ACHN (cell line): Measurements from ENCODE around the gene TERT.
"Not testable (repeated sequence)": the region's sequence is repeated elsewhere in the genome, so short reads cannot be mapped to it uniquely, and the experiment has no call there.

Source experiments
- DNase-seq: peaks from one replicate; pipeline ENCODE4 v3.0.0-alpha.2; 2015
- in situ Hi-C: cut with HindIII; loops from 2 replicates; pipeline ENCODE4 v1.10.0; 2017; ENCODE audit warnings: low sequenced_read_pairs, low pct_ligation_motif_present, low pct_unique_long_range_greater_than_20kb

TERT gene

DNA sequence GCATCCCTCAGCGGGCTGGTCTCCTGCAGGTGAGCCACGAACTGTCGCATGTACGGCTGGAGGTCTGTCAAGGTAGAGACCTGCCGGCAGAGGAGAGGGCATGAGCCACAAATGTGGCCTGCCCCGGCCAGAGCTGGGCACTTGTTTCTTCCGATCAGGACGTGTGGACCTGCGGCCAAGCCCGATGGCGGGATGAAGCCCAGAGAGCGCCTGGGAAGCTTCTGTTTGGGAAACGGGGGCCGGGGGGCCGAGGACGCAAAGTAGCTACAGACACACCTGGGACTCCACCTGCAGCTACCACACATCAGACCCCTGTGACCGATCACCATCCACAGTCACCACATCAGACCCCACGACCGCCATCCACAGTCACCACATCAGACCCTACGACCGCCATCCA, 22.7 kb downstream of the TERT start:
- in situ Hi-C loops, result no loop called here
- no peak for DNase-seq

DNA sequence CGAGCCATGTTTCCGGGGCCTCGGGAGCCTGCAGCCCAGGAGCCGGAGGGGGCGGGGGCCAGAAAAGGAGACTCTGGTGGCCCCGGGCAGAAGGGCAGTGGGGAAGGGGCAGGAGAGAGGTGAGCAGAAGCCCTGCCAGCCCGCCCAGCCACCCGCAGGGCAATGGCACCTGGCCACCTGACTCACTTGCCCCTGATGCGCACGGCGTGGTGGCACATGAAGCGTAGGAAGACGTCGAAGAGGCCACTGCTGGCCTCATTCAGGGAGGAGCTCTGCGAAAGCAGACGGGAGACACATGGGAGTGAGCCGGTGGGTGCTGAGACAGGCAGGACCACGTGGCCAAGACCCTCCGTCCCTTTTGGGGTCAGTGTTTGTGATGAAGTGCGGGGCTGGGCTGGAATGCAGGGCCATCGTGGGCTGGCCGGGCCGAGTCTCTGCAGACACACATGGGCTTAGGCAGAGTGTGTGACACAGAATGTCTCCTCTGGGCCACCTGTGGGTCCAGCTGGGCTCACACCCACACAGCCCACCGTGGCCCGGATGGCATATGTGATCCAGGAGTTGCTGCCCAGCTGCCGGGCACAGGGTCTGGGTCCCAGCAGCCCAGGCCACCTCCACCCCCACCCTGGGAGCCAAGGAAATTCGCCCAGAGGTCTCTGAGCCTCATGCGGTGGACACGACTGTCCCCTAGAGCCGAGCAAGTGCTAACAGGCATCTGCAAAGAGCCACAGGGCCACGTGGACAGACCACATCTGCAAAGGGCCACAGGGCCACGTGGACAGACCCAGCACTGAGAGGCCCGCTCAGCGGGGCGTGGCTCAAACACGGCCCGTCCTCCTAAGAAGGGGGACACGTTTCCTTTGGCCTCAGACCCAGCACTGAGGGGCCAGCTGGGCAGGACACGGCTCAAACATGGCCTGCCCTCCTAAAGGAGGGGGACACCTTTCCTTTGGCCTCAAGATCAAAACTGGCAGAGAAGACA, 23.6 kb downstream of the TERT start:
- in situ Hi-C loops, result no loop called here
- DNase-seq, result no peak

DNA sequence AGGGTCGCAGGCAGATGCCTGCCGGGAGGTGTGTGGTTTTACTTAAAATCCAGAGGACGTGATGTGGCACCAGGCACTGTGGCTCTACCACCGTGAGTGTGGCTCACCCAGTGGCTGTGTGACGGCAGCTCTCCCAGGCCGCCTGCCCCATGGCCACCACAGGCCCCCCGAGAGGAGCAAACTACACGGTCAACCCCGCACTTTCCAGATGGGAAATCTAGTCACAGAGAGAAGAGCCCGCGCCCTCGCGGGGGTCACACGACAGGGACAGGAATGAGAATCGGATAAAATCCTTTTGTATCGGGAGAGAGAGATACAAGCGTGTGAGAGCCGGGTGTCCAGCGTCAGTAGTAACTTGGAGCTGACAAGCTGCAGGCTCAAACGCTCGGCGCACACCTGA, 24.4 kb downstream of the TERT start:
- in situ Hi-C loops, result no loop called here
- no peak for DNase-seq

DNA sequence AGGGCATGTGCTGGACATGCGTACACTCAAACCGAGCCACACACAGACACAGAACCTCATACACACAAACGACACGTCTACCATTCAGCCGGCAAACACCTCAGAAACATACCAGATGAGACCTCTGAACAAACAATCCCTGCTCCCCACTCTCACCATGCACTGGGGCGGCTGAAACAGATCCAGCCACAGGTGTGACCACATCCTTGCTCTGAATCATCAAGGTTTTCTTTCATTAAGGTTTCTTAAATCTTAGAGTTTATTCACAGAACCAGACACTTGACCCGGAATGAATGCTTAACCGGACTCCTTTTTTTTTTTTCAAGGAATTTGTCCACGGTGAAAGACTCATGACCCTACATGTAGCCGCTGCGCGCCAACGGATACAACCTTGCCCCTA, 26.2 kb downstream of the TERT start:
- DNase-seq, result no peak
- in situ Hi-C loops, result no loop called here

DNA sequence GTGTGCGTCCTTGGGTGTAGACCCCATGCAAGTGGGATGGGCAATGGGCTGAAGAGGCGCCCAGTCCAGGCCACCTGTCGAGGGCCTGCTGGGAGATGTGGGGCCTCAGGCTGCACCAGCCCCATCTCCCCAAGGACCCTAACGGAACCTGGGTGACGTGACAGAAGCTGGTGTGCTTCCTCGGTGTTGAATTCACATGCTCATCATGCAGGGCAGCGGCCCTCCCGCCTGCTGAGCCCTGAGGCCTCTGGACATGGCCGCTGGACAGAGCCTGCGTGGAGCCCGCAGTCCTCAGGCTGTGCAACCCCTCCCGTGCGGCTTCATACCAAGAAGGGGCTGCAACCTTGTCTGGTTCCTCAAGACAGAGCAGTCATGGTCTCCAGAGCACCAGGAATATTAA, 26.8 kb downstream of the TERT start:
- DNase-seq, result no peak
- in situ Hi-C loops, result no loop called here

DNA sequence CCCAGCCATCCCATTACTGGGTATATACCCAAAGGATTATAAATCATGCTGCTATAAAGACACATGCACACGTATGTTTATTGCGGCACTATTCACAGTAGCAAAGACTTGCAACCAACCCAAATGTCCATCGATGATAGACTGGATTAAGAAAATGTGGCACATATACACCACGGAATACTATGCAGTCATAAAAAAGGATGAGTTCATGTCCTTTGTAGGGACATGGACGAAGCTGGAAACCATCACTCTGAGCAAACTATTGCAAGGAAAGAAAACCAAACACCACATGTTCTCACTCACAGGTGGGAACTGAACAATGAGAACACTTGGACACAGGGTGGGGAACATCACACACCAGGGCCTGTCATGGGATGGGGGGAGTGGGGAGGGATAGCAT, 27.4 kb downstream of the TERT start:
- DNase-seq, in situ Hi-C loops: not testable (repeated sequence)

DNA sequence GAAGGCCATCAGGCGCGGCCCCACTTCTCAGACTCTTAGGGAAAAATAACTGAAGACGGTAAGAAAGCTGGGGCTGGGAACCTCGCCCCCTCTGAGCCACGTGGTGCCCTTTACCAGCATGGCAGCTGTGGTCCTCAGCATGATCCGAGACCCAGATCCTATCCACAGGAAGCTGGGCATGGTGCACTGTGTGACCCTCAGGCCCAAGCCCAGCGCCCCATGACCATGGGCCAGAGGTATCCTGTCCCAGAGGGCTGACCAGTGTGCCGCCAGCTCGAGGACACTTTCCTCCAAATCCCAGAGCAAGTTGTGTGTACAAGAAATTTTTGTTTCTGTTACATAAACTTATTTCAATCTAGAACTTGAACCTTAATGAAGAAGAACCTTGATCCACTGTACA, 28.1 kb downstream of the TERT start:
- in situ Hi-C loops, result no loop called here
- DNase-seq, result no peak

DNA sequence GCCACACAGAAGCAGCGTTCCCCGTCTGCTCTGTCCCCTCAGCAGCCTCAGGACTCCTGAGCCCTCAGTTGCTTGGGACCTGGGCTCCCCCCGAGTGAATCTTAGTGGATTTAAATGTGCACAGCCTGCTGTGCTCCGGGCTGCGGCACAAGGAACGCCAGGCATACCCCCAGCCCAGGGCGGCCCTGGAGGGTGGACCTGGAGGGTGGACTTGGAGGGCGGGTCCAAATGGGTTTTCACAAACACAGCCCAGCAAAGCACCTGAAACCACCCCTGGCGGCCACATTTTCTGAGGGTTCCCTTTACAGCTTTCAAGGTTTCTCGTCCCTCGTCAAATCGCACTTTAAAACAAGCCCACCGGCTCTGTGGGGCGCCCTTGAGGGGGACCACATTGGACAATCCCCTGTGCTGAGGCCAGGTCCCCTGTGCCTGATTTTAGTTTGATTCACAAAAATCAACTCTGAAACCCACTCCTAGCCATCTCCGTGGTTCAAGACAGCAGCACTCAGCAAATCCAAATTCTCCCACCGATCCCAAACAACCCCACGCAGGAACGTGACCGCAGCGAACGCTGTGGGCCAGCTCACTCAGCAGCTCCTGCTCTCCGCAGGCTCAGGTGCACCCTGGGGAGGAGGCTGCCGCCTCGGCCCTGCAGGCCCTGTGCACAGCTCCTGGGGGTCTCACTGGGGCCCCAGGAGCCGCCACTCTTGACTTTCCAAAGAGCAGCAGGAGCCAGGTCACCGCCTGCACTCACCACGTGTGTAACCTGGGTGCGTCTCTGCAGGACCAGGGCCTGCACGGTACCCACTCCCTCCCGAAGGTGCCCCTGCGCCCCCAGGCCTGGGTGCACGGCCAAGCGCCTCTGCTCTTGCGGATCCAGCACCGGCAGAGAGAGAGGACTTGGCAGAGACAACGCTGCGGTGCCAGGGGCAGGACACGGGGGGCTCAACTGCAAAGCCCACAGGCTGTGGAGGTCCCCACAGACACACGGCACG, 29.1 kb downstream of the TERT start:
- in situ Hi-C loops, result no loop called here
- DNase-seq, result no peak

DNA sequence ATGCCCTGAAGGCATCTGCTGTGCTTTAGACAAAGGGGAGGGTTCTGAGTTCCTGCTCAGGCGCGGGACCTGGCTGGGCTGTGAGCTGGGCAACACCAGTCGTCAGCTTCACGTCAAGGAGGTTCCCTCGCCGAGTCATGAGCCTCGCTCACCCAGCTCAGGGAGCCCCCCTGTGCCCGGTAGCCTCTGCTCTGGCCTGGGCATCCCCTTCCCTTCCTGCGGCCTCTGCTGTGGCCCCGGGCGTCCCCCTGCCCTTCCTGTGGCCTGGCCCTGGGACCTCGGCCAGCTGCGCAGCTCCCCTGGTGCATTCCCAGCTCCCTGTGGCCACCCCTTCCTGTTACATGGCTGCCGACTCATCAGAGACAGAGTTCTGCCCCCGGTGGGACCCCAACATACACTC, 29.8 kb downstream of the TERT start:
- in situ Hi-C loops, result no loop called here

DNA sequence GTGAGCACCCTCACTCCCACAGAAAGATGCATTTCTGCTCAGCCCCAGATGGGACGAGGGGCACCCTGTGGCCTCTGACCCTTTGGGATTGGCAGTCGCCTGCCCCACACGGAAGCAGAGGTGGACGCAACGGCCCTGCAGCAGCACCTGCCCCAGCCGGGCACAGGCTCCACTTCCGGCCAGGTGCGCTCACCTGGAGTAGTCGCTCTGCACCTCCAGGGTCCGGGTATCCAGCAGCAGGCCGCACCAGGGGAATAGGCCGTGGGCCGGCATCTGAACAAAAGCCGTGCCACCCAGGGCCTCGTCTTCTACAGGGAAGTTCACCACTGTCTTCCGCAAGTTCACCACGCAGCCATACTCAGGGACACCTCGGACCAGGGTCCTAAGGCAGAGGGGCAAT, 30.7 kb downstream of the TERT start:
- in situ Hi-C loops, result no loop called here
- DNase-seq, result no peak

More for the DNA sequence above, 29.8 kb downstream of the TERT start:
- DNase-seq, result no peak

DNA sequence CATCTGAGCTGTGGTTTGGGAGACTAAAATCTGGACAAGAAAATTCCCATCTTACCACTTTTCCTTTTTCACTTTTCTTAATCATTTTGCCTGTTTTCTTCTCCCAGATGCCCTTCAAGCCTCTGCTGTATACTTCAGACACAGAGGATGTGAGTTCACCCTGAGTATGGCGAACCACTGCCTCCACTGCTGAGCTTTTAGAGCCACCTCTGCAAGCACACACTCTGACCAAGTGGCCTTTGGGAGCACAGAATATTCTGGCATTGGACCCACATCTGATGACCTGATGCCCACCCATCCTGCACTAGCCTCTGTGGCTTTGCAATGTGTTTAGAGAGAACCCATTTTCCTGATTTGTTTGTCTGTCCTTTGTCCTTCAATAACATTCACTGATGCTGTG, 32.5 kb downstream of the TERT start:
- in situ Hi-C loops, result no loop called here
- no peak for DNase-seq

DNA sequence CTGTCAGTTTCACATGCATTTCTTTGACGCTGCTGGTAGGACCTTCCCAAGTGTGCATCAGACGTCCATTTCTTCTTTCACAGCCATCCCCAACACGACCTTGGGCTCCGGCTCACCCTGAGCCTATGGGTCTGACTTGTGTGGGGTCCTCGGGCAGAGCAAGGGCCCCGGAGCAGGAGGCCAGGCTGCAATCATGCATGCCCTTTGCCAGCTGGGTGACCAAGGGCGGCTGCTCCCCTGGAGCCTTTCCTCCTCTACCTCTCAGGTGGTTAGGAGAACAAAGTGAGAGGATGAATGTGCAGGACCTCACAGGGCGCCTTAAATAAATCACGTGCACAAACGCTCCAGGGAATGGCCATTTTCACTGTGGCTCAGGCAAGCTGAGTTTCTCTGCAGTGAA, 33.2 kb downstream of the TERT start:
- DNase-seq, result no peak
- in situ Hi-C loops, result no loop called here

DNA sequence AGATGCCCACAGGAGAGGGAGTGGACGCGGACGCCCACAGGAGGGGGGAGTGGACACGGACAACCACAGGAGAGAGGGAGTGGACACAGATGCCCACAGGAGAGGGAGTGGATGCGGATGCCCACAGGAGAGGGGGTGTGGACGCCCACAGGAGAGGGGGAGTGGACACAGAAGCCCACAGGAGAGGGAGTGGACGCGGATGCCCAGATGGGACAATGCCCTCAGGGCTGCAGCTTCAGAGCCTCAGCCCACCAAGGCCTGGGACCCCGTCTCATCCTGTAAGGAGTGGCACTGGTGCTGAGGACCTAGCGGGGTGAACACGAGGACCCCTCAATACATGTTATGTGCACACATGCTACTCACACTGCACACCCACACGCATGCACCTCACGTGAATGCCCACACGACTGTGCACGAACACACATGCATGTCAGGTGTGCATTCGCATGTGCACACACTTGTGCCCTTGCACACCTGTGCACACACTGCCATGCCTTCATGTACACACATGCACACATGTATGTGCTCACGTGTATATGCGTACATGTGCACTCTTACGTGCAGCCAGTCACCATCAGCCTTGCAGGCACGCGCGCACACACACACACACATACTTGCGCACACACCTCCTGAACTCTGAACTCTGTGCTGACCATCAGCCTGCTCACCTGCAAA, 34.9 kb downstream of the TERT start:
- in situ Hi-C loops, result no loop called here
- no peak for DNase-seq

DNA sequence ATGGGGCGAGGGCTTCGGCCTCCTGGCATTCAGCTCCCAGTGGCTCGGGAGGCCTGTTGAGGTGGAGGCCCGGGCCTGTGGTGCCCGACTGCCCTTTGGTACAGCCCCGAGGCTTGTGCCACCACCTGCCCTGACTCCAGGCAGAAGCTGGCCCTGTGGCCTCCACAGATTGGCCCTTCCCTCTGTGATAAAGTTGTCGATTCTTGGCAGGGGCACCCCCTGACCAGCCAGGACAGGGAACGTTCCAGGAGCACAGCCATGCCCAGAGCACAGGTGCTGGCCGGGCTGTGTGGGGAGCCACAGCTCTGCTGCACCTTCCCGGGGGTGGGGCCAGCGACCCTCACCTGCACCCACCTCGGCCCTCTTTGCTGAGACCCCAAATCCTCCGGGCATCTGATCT, 37.0 kb downstream of the TERT start:
- DNase-seq, result no peak
- in situ Hi-C loops, result no loop called here

DNA sequence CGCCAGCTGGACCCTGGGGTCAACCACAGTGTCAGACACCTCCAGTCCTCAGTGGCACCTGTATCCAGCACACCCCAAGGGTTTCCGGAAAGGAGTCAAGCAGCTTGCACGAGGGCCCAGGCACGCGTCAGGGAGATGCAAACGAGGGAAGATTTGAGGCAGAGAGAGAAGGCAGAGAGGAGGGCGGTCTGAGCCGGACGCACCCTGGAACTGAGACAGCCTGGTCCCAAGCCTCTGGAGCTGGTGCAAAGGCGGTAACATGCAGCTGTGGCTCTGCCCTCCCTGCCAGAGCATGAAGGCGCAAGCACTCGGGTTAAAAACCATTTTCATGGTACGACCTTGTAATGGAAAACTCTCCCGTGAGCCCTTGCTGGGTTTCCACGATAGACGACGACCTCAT, 37.5 kb downstream of the TERT start:
- in situ Hi-C loops, result no loop called here
- DNase-seq, result no peak

DNA sequence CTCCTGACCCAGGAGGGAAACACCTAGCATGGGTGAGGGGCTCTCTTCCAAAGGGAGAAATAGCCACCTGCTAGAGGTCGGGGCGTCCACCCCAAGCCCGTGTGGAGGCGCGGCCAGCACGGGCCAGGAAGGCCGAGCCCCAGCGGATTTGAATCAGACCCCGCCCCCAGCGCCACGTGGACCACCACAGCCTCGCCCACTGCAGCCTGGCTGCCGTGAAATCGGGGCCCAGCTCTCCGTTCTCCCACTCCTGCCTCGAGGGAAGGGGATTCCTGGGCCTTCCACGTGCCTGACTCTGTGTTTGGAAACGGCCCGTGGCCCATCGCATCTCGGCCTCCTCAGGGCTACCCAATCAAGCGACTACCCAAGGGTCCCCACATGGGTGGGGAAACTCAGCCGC, 38.1 kb downstream of the TERT start:
- no peak for DNase-seq
- in situ Hi-C loops, result no loop called here

DNA sequence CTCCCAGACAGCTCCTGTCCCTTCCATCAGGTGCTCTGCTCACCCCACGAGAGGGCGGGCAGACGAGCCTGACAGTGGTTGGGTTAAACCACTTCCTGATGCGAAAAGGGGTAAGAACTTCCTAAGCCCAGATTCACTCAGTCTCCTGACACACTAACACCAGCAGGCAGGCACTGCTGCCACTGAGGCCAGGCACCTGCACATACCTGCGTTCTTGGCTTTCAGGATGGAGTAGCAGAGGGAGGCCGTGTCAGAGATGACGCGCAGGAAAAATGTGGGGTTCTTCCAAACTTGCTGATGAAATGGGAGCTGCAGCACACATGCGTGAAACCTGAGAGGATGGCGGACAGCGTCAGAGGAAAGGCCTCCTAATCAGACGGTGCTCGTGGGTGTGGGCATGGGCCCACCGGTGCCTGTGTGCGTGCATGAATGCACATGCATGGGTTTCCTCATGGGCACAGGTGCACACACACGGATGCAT, 39.7 kb downstream of the TERT start:
- DNase-seq, result no peak
- in situ Hi-C loops, result no loop called here

DNA sequence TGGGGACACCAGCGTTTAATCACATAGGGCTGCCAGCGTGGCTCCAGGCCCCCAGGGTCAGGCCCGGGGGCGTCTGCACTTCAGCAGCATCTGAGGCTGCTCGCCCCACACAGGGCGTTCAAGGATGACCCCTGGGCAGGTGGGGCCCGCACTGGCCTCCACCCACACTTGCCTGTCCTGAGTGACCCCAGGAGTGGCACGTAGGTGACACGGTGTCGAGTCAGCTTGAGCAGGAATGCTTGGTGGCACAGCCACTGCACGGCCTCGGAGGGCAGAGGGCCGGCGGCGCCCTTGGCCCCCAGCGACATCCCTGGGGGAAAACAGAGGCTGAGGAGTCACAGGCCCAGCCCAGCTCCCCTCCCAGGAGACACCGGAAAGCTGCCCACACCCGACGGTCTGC, 40.7 kb downstream of the TERT start:
- in situ Hi-C loops, result no loop called here
- DNase-seq, result no peak
